Measurements from ENCODE around the gene SSUH2. TPM values are rescaled to one million over a fixed set of nuclear protein-coding genes. Genes with fewer than 3 reads are reported as not detected.

Gene SSUH2
- total and polyA plus RNA-seq, 2 of the 4 experiments (the other 2 are of a cell fraction): 0.10 TPM; not detected in 1

DNA sequence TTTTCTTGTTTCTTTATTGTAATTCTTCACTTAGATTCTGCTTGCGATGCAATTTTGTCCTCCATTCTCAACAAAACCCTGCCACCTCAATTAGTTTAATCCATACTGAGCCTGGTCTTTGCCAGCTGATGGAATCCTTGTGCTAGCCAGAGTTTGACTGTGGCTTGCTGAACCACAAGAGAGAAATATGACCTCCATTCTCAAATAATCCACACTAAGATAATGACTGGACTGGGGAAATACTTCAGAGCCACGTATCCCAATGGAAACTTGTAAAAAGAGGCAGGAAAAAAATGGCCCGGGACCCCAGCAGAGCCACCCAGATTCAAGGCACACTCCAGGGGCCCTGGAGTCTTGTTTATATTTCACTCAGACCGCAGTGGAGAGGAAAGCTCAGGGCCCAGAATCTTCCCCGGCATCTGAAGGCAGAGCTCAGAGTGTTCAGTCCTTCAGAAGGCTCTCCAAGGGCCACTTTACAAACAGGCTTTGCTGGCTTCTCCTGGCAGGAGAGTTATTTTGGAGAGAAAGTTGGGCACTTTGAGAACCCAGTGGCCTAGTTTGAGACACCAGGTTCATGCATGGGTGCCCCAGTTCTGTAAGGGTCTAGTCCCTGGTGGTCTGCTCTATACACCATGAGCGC, 62.7 kb downstream of the SSUH2 start:
- intact Hi-C loops (cut with micrococcal nuclease): no loop called here
- ATAC-seq (ENCODE audit: low read depth): no peak
- in situ Hi-C loops (cut with MboI; ENCODE audit: low sequenced_read_pairs): no loop called here
- TF ChIP-seq CHD1 (IDR thresholded peaks at IDR 0.05; ENCODE audit: low read depth, low read length) (no peak), SMC3 (IDR thresholded peaks at IDR 0.05; ENCODE audit: low read depth, low read length) (no peak), RAD21 (IDR thresholded peaks at IDR 0.05; ENCODE audit: low read length) (no peak), MAZ (IDR thresholded peaks at IDR 0.05; ENCODE audit: borderline replicate concordance, low read depth, low read length) (no peak), FOS (IDR thresholded peaks at IDR 0.05; ENCODE audit: low read depth, low read length) (no peak), RCOR1 (IDR thresholded peaks at IDR 0.05; ENCODE audit: insufficient replicate concordance, low read length) (no peak), NFE2L2 (IDR thresholded peaks at IDR 0.05; ENCODE audit: low read depth, low read length) (no peak), BHLHE40 (IDR thresholded peaks at IDR 0.05; ENCODE audit: low read depth, low read length) (no peak), MAFK (IDR thresholded peaks at IDR 0.05; ENCODE audit: low read depth, low read length) (no peak; the same call in 1 of the 2 replicates), MXI1 (IDR thresholded peaks at IDR 0.05; ENCODE audit: borderline replicate concordance, low read depth, low read length) (no peak), POLR2A (IDR thresholded peaks at IDR 0.05; ENCODE audit: low read depth, low read length) (no peak), CEBPB (IDR thresholded peaks at IDR 0.05; ENCODE audit: low read depth, low read length) (no peak)
- TF ChIP-seq, protein P1, sequence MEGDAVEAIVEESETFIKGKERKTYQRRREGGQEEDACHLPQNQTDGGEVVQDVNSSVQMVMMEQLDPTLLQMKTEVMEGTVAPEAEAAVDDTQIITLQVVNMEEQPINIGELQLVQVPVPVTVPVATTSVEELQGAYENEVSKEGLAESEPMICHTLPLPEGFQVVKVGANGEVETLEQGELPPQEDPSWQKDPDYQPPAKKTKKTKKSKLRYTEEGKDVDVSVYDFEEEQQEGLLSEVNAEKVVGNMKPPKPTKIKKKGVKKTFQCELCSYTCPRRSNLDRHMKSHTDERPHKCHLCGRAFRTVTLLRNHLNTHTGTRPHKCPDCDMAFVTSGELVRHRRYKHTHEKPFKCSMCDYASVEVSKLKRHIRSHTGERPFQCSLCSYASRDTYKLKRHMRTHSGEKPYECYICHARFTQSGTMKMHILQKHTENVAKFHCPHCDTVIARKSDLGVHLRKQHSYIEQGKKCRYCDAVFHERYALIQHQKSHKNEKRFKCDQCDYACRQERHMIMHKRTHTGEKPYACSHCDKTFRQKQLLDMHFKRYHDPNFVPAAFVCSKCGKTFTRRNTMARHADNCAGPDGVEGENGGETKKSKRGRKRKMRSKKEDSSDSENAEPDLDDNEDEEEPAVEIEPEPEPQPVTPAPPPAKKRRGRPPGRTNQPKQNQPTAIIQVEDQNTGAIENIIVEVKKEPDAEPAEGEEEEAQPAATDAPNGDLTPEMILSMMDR (conservative IDR thresholded peaks at IDR 0.05; ENCODE audit: low read depth, low read length): no peak
- TF ChIP-seq, protein P2, sequence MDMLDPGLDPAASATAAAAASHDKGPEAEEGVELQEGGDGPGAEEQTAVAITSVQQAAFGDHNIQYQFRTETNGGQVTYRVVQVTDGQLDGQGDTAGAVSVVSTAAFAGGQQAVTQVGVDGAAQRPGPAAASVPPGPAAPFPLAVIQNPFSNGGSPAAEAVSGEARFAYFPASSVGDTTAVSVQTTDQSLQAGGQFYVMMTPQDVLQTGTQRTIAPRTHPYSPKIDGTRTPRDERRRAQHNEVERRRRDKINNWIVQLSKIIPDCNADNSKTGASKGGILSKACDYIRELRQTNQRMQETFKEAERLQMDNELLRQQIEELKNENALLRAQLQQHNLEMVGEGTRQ (IDR thresholded peaks at IDR 0.05; ENCODE audit: low read depth, low read length): no peak
- TF ChIP-seq, protein P3, sequence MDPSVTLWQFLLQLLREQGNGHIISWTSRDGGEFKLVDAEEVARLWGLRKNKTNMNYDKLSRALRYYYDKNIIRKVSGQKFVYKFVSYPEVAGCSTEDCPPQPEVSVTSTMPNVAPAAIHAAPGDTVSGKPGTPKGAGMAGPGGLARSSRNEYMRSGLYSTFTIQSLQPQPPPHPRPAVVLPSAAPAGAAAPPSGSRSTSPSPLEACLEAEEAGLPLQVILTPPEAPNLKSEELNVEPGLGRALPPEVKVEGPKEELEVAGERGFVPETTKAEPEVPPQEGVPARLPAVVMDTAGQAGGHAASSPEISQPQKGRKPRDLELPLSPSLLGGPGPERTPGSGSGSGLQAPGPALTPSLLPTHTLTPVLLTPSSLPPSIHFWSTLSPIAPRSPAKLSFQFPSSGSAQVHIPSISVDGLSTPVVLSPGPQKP (IDR thresholded peaks at IDR 0.05; ENCODE audit: borderline replicate concordance, low read depth, low read length): no peak

More for the DNA sequence above, 62.7 kb downstream of the SSUH2 start:
- H3K27ac ChIP-seq (ENCODE audit: insufficient read depth, low read length): no peak overlapping the region; the same call in 1 of the 2 replicates
- H2AK9ac ChIP-seq (replicated peaks; ENCODE audit: low read depth, low read length, poor library complexity): no peak overlapping the region
- H3K18ac ChIP-seq (ENCODE audit: low read depth, low read length): peak overlapping the region; percentile 46
- peak; percentile 26 for DNase-seq
- BruUV-seq (replicated peaks): no TSS peak
- no peak overlapping the region for H2AFZ ChIP-seq (replicated peaks; ENCODE audit: low read length, poor library complexity)
- H2BK5ac ChIP-seq (ENCODE audit: low read depth, low read length, poor library complexity, severe bottlenecking): no peak overlapping the region
- ChIA-PET CTCF (interaction anchor here (0.6 kb wide), 1 partner anchor 90 kb away, joined by 5 read pairs; no protein-coding TSS in a partner anchor), POLR2A (ENCODE audit: unreplicated experiment) (interaction anchor here (0.7 kb wide), 1 partner anchor 11 kb away, joined by 3 read pairs; no protein-coding TSS in a partner anchor)
- H3K14ac ChIP-seq (replicated peaks; ENCODE audit: low read depth, low read length): no peak overlapping the region; the same call in 1 of the 2 replicates
- H3K4me3 ChIP-seq (ENCODE audit: insufficient read depth, low read depth, low read length): no peak overlapping the region
- peak overlapping the region; percentile 51 for H4K5ac ChIP-seq (ENCODE audit: low read depth, low read length)
- H2AK5ac ChIP-seq (ENCODE audit: low read depth, low read length): no peak overlapping the region
- H3K9me1 ChIP-seq (ENCODE audit: insufficient read depth, low read length): peaks cover 8% of the 10 kb centered on the region
- no peaks in the 10 kb centered on the region for H3K36me3 ChIP-seq (ENCODE audit: control insufficient read depth, insufficient read depth, low read length)
- no peak overlapping the region for H2BK15ac ChIP-seq (ENCODE audit: low read depth, low read length)
- peaks cover 16% of the 10 kb centered on the region for H3K4me1 ChIP-seq (ENCODE audit: control insufficient read depth, insufficient read depth, low read length)
- H3K27me3 ChIP-seq (ENCODE audit: control insufficient read depth, insufficient read depth, low read length): no peaks in the 10 kb centered on the region
- no peak overlapping the region; the same call in 1 of the 2 replicates for H3K56ac ChIP-seq (ENCODE audit: extremely low read depth, insufficient read depth, low read length)
- peak overlapping the region; percentile 53; the same call in 1 of the 2 replicates for H3K4ac ChIP-seq (ENCODE audit: low read depth, low read length)
- no peak overlapping the region for H4K8ac ChIP-seq (ENCODE audit: low read depth in 2 of 2, low read length in 2 of 2)
- no peaks in the 10 kb centered on the region for H3K79me1 ChIP-seq (ENCODE audit: low read depth in 1 of 2, low read length in 2 of 2)
- H2BK20ac ChIP-seq (ENCODE audit: low read depth, low read length): peak overlapping the region; percentile 59; the same call in 1 of the 2 replicates
- no peak overlapping the region for H3K9ac ChIP-seq (ENCODE audit: low read depth, low read length)
- H2BK120ac ChIP-seq (ENCODE audit: low read depth, low read length): peak overlapping the region; percentile 42
- no peak overlapping the region; the same call in 1 of the 2 replicates for H3K23ac ChIP-seq (ENCODE audit: low read depth, low read length)
- H3K4me2 ChIP-seq (ENCODE audit: low read depth, low read length): no peak overlapping the region
- H3K9me3 ChIP-seq (ENCODE audit: control insufficient read depth, insufficient read depth, low read length): no peaks in the 10 kb centered on the region
- H4K91ac ChIP-seq (ENCODE audit: insufficient read depth, low read depth, low read length): no peak overlapping the region
- peaks cover 2% of the 10 kb centered on the region; the same call in 1 of the 2 replicates for H4K20me1 ChIP-seq (ENCODE audit: insufficient read depth, low read length)
- WGBS, 2 experiments (ENCODE audit: extremely low coverage in 2 of 2, insufficient read length in 1 of 2): 58% methylated on average over 2 of the region's 6 CpGs; no CpG with 5 or more reads in 1 of the 2 experiments
- dilution Hi-C loops (cut with HindIII; ENCODE audit: low sequenced_read_pairs, unreplicated experiment): no loop called here
